ENCODE measurements around the gene PTMS. TPM values are rescaled to one million over a fixed set of nuclear protein-coding genes. Genes with fewer than 3 reads are reported as not detected.

Gene PTMS
- total and polyA plus RNA-seq, 2 of the 13 experiments (the other 11 are each of a cell fraction or from before 2014, with no cell fraction given), result 40.5 to 82.4 TPM

GRCh38 chr12:6767353-6768319 lies 1.5 kb downstream of the PTMS start (continued):
- TF ChIP-seq IKZF5 (CRISPR knock-in tag; IDR thresholded peaks at IDR 0.05), result peak; percentile 41; the same call in 1 of the 2 replicates
- TF ChIP-seq ZNF432 (CRISPR knock-in tag; IDR thresholded peaks at IDR 0.05; ENCODE audit: borderline replicate concordance), result no peak
- TF ChIP-seq TRAFD1 (CRISPR knock-in tag; IDR thresholded peaks at IDR 0.05; ENCODE audit: borderline replicate concordance), result peak; percentile 75; the same call in 1 of the 2 replicates
- no peak for TF ChIP-seq DPF2 (CRISPR knock-in tag; IDR thresholded peaks at IDR 0.05; ENCODE audit: borderline replicate concordance, low read depth)
- TF ChIP-seq MED13 (CRISPR knock-in tag; IDR thresholded peaks at IDR 0.05), result no peak
- TF ChIP-seq ADNP (CRISPR knock-in tag; IDR thresholded peaks at IDR 0.05), result no peak
- TF ChIP-seq ZBTB49 (CRISPR knock-in tag; IDR thresholded peaks at IDR 0.05; ENCODE audit: borderline replicate concordance), result no peak; the same call in 1 of the 2 replicates
- 0 out of 2 replicates have a peak, but pooled peaks have one; percentile 12 for TF ChIP-seq HNF1A (IDR thresholded peaks at IDR 0.05; ENCODE audit: low read depth)
- no peak for TF ChIP-seq HNF1A (CRISPR knock-in tag; IDR thresholded peaks at IDR 0.05; ENCODE audit: borderline replicate concordance)
- no peak for TF ChIP-seq RELA (CRISPR knock-in tag; IDR thresholded peaks at IDR 0.05)
- TF ChIP-seq THAP8 (CRISPR knock-in tag; IDR thresholded peaks at IDR 0.05; ENCODE audit: borderline replicate concordance), result no peak
- no peak; the same call in 1 of the 2 replicates for TF ChIP-seq ZNF777 (CRISPR knock-in tag; IDR thresholded peaks at IDR 0.05)
- peak; percentile 61 for TF ChIP-seq GATAD2A (CRISPR knock-in tag; IDR thresholded peaks at IDR 0.05)
- TF ChIP-seq ZNF564 (CRISPR knock-in tag; IDR thresholded peaks at IDR 0.05), result 0 out of 2 replicates have a peak, but pooled peaks have one; percentile 24
- no peak for TF ChIP-seq GZF1 (CRISPR knock-in tag; IDR thresholded peaks at IDR 0.05)
- TF ChIP-seq ZNF547 (CRISPR knock-in tag; IDR thresholded peaks at IDR 0.05), result no peak
- TF ChIP-seq ZNF562 (CRISPR knock-in tag; IDR thresholded peaks at IDR 0.05; ENCODE audit: borderline replicate concordance), result no peak

Measured in HepG2 (cell line).